Upper lobe of left lung (tissue), 4 donors: ENCODE data around the gene UIMC1.
"Not testable (repeated sequence)": the region's sequence is repeated elsewhere in the genome, so short reads cannot be mapped to it uniquely, and the experiment has no call there.

Experiments
- EP300 ChIP-seq, 4 donors: sonication (generic); formaldehyde crosslinking; IDR thresholded peaks; one replicate each; pipeline ENCODE4 v1.5.1; 2017; ENCODE audit warnings: antibody characterized with exemption in 4 of 4, control low read depth in 2 of 4
- POLR2A ChIP-seq, 4 donors: fragments of 450-650 bp; IDR thresholded peaks; one replicate each; pipeline ENCODE4 v1.5.1; 2016 to 2017; ENCODE audit warnings: antibody characterized with exemption in 4 of 4, mild to moderate bottlenecking in 2 of 4
- POLR2AphosphoS5 ChIP-seq, 2 donors: sonication (generic); formaldehyde crosslinking; IDR thresholded peaks; one replicate each; pipeline ENCODE4 v1.5.1; 2017; ENCODE audit warnings: antibody characterized with exemption in 2 of 2

GRCh38 chr5:176983112-176983511 is 23.5 kb downstream of the UIMC1 start:
- not testable (repeated sequence) for TF ChIP-seq POLR2AphosphoS5, POLR2A, EP300 (IDR thresholded peaks at IDR 0.05)
